H1 (cell line): ENCODE measurements around the gene OBSL1. TPM values are rescaled to one million over a fixed set of nuclear protein-coding genes. Genes with fewer than 3 reads are reported as not detected.

Experiments used
- CTCF ChIA-PET: fragments of 300-600 bp; sonication (Branson Sonifier 250); formaldehyde crosslinking; loops from one replicate; lab custom pipeline; 2021; ENCODE audit not compliant: partially characterized antibody; lab: Charles Lee
- POLR2A ChIA-PET: fragments of 300-600 bp; sonication (Branson Sonifier 250); formaldehyde crosslinking; loops from one replicate; lab custom pipeline; 2021; ENCODE audit warnings: inconsistent platforms; ENCODE audit not compliant: partially characterized antibody; lab: Charles Lee
- DNase-seq, 2 experiments: peaks; one replicate each; pipeline versions ENCODE4 v3.0.0 to v3.0.0-alpha.2; 2010 to 2022; ENCODE audit warnings: low spot score in 2 of 2, low read depth in 1 of 2, mixed read lengths in 1 of 2
- FAIRE-seq: peaks from 2 replicates; lab custom pipeline; 2011; peaks lifted over from hg19 to GRCh38; lab: Jason Lieb, UNC
- H2AFZ ChIP-seq: 2 replicates; pipeline ENCODE4 v1.8.1; 2012; ENCODE audit warnings: low read length, inconsistent platforms
- H2AK5ac ChIP-seq: 2 replicates; pipeline ENCODE4 v1.6.1; 2013; ENCODE audit warnings: low read depth, low read length
- H2BK120ac ChIP-seq: replicated peaks from 2 replicates; pipeline ENCODE3; 2013; ENCODE audit warnings: low read depth, low read length, inconsistent platforms
- H2BK12ac ChIP-seq: 2 replicates; pipeline ENCODE4 v1.6.1; 2013; ENCODE audit warnings: low read depth, low read length
- H2BK15ac ChIP-seq: 2 replicates; pipeline ENCODE4 v1.6.1; 2013; ENCODE audit warnings: low read length
- H2BK20ac ChIP-seq: 2 replicates; pipeline ENCODE4 v1.6.1; 2013; ENCODE audit warnings: low read length
- H2BK5ac ChIP-seq: 2 replicates; pipeline ENCODE4 v1.6.1; 2013; ENCODE audit warnings: low read depth, low read length
- H3K14ac ChIP-seq: 2 replicates; pipeline ENCODE4 v1.6.1; 2013; ENCODE audit warnings: inconsistent platforms; ENCODE audit not compliant: insufficient read length
- H3K18ac ChIP-seq: 2 replicates; pipeline ENCODE4 v1.6.1; 2013; ENCODE audit warnings: low read length; ENCODE audit errors: extremely low read depth
- H3K23ac ChIP-seq: 2 replicates; pipeline ENCODE4 v1.6.1; 2013; ENCODE audit warnings: inconsistent platforms; ENCODE audit not compliant: insufficient read length
- H3K23me2 ChIP-seq: 2 replicates; pipeline ENCODE4 v1.6.1; 2013; ENCODE audit warnings: low read depth, low read length
- H3K27ac ChIP-seq: 2 replicates; pipeline ENCODE4 v1.6.1; 2011; ENCODE audit warnings: low read depth, low read length, inconsistent platforms
- H3K27me3 ChIP-seq, 4 experiments: replicated peaks in 1 of 4; 1 replicate in 1 of 4; 2 replicates in 3 of 4; pipeline versions ENCODE4 v1.6.1 to v1.8.1; 2011 to 2013; ENCODE audit warnings: low read length in 3 of 4, mild to moderate bottlenecking in 3 of 4, inconsistent platforms in 2 of 4, mixed read lengths in 2 of 4, moderate library complexity in 1 of 4; ENCODE audit not compliant: control insufficient read depth in 3 of 4, insufficient read depth in 3 of 4; ENCODE audit errors: extremely low read depth in 1 of 4
- H3K36me3 ChIP-seq, 4 experiments: 2 replicates each; pipeline versions ENCODE4 v1.6.1 to v1.8.1; 2011 to 2013; ENCODE audit warnings: mild to moderate bottlenecking in 4 of 4, low read length in 3 of 4, moderate library complexity in 2 of 4, control low read depth in 1 of 4, inconsistent platforms in 1 of 4; ENCODE audit not compliant: insufficient read depth in 4 of 4, control insufficient read depth in 2 of 4
- H3K4ac ChIP-seq: replicated peaks from 2 replicates; pipeline ENCODE3; 2013; ENCODE audit warnings: low read length, low read depth, mixed read lengths, inconsistent platforms; ENCODE audit not compliant: insufficient read length
- H3K4me1 ChIP-seq, 4 experiments: replicated peaks in 1 of 4; 1 replicate in 1 of 4; 2 replicates in 3 of 4; pipeline versions ENCODE4 v1.6.1 to v1.8.1; 2011 to 2013; ENCODE audit warnings: low read length in 3 of 4, inconsistent platforms in 2 of 4, mixed read lengths in 1 of 4; ENCODE audit not compliant: insufficient read depth in 4 of 4, control insufficient read depth in 3 of 4
- H3K4me2 ChIP-seq, 2 experiments: 2 replicates each; pipeline versions ENCODE4 v1.6.1 to v1.8.1; 2011 to 2013; ENCODE audit warnings: low read depth in 2 of 2, low read length in 2 of 2, control low read depth in 1 of 2, inconsistent platforms in 1 of 2, mild to moderate bottlenecking in 1 of 2; ENCODE audit not compliant: insufficient read depth in 1 of 2
- H3K4me3 ChIP-seq, 4 experiments: fragments of 200-600, 300-600 bp in 1 of 4; sonication (generic), shearing (Covaris generic), sonication (Bioruptor Twin) in 1 of 4; 2 replicates each; pipeline versions ENCODE4 v1.5.1 to v1.8.1; 2011 to 2016; ENCODE audit warnings: low read length in 4 of 4, low read depth in 3 of 4, control low read depth in 2 of 4, inconsistent platforms in 2 of 4, mild to moderate bottlenecking in 2 of 4, mixed read lengths in 1 of 4, moderate library complexity in 1 of 4; ENCODE audit not compliant: insufficient read depth in 2 of 4; ENCODE audit errors: extremely low read depth in 1 of 4
- H3K56ac ChIP-seq: replicated peaks from 2 replicates; pipeline ENCODE3; 2013; ENCODE audit warnings: low read depth, mild to moderate bottlenecking, mixed read lengths, low read length, inconsistent platforms; ENCODE audit not compliant: insufficient read length
- H3K79me1 ChIP-seq: 2 replicates; pipeline ENCODE4 v1.6.1; 2013; ENCODE audit warnings: low read depth, low read length, control low read depth
- H3K79me2 ChIP-seq, 2 experiments: 2 replicates each; pipeline versions ENCODE4 v1.6.1 to v1.8.1; 2012 to 2013; ENCODE audit warnings: low read length in 2 of 2, mild to moderate bottlenecking in 2 of 2, inconsistent platforms in 1 of 2; ENCODE audit not compliant: insufficient read depth in 2 of 2, control insufficient read depth in 1 of 2
- H3K9ac ChIP-seq, 4 experiments: replicated peaks in 1 of 4; 1 replicate in 1 of 4; 2 replicates in 3 of 4; pipeline versions ENCODE4 v1.6.1 to v1.8.1; 2011 to 2013; ENCODE audit warnings: low read depth in 3 of 4, low read length in 3 of 4, control low read depth in 2 of 4, mild to moderate bottlenecking in 2 of 4, moderate library complexity in 2 of 4, inconsistent platforms in 1 of 4; ENCODE audit errors: extremely low read depth in 1 of 4
- H3K9me3 ChIP-seq, 2 experiments: 2 replicates each; pipeline versions ENCODE4 v1.6.1 to v1.8.1; 2012 to 2013; ENCODE audit warnings: mild to moderate bottlenecking in 2 of 2, moderate library complexity in 2 of 2, control low read depth in 1 of 2, inconsistent platforms in 1 of 2, low read depth in 1 of 2, low read length in 1 of 2, mixed read lengths in 1 of 2; ENCODE audit not compliant: insufficient read depth in 2 of 2
- H4K20me1 ChIP-seq, 2 experiments: replicated peaks in 1 of 2; 2 replicates each; pipeline versions ENCODE3 to v1.8.1; 2011 to 2013; ENCODE audit warnings: inconsistent platforms in 2 of 2, low read length in 2 of 2, mild to moderate bottlenecking in 1 of 2; ENCODE audit not compliant: insufficient read depth in 2 of 2, control insufficient read depth in 1 of 2
- H4K5ac ChIP-seq: 2 replicates; pipeline ENCODE4 v1.6.1; 2013; ENCODE audit warnings: low read length, low read depth, mixed read lengths, inconsistent platforms; ENCODE audit not compliant: insufficient read length
- H4K8ac ChIP-seq: 2 replicates; pipeline ENCODE4 v1.8.0; 2013; ENCODE audit warnings: mild to moderate bottlenecking, moderate library complexity, low read length, inconsistent platforms; ENCODE audit not compliant: insufficient read depth; ENCODE audit errors: extremely low read depth
- H4K91ac ChIP-seq: replicated peaks from 2 replicates; pipeline ENCODE3; 2013; ENCODE audit warnings: low read length, mixed read lengths, inconsistent platforms; ENCODE audit not compliant: insufficient read length
- BRCA1 ChIP-seq: IDR thresholded peaks from 2 replicates; pipeline ENCODE4 v1.6.1; 2012; ENCODE audit warnings: low read depth, low read length, improper control_type of control experiment
- CHD2 ChIP-seq: IDR thresholded peaks from 2 replicates; pipeline ENCODE4 v1.6.1; 2012; ENCODE audit warnings: low read length, improper control_type of control experiment
- CTCF ChIP-seq, 3 experiments: IDR thresholded peaks; 1 replicate in 2 of 3; 2 replicates in 1 of 3; pipeline versions ENCODE4 v1.5.1 to v1.6.1; 2011; ENCODE audit warnings: low read length in 3 of 3, mild to moderate bottlenecking in 3 of 3, inconsistent platforms in 2 of 3, low read depth in 1 of 3, moderate library complexity in 1 of 3; ENCODE audit not compliant: insufficient read depth in 1 of 3; ENCODE audit errors: control extremely low read depth in 1 of 3
- HDAC2 ChIP-seq, 2 experiments: fragments of 300-600 bp in 1 of 2; sonication (generic) in 1 of 2; IDR thresholded peaks; 2 replicates each; pipeline ENCODE4 v1.6.1; 2011 to 2012; ENCODE audit warnings: low read depth in 2 of 2, low read length in 2 of 2, mild to moderate bottlenecking in 2 of 2, moderate library complexity in 2 of 2, borderline replicate concordance in 1 of 2, inconsistent platforms in 1 of 2
- NRF1 ChIP-seq: IDR thresholded peaks from 2 replicates; pipeline ENCODE4 v1.6.1; 2011; ENCODE audit warnings: mild to moderate bottlenecking, low read depth, low read length, improper control_type of control experiment
- POLR2A ChIP-seq, 2 experiments: IDR thresholded peaks; 1 replicate in 1 of 2; 2 replicates in 1 of 2; pipeline ENCODE4 v1.6.1; 2011; ENCODE audit warnings: low read depth in 2 of 2, low read length in 2 of 2, mild to moderate bottlenecking in 2 of 2; ENCODE audit errors: control extremely low read depth in 1 of 2
- POU5F1 ChIP-seq: IDR thresholded peaks from 2 replicates; pipeline ENCODE4 v1.6.1; 2011; ENCODE audit warnings: low read depth, mild to moderate bottlenecking, low read length, moderate library complexity
- RAD21 ChIP-seq, 2 experiments: IDR thresholded peaks in 1 of 2; conservative IDR thresholded peaks in 1 of 2; 2 replicates each; pipeline ENCODE4 v1.6.1; 2011; ENCODE audit warnings: low read depth in 2 of 2, low read length in 2 of 2, improper control_type of control experiment in 1 of 2, inconsistent platforms in 1 of 2, mild to moderate bottlenecking in 1 of 2, moderate library complexity in 1 of 2
- SIN3A ChIP-seq, 2 experiments: IDR thresholded peaks in 1 of 2; conservative IDR thresholded peaks in 1 of 2; 2 replicates each; pipeline ENCODE4 v1.6.1; 2011 to 2012; ENCODE audit warnings: low read length in 2 of 2, improper control_type of control experiment in 1 of 2, low read depth in 1 of 2, mild to moderate bottlenecking in 1 of 2
- SUZ12 ChIP-seq: fragments of 200-600 bp; sonication (generic); IDR thresholded peaks from 2 replicates; pipeline ENCODE4 v1.6.1; 2012; ENCODE audit warnings: mild to moderate bottlenecking, inconsistent platforms, low read length, moderate library complexity, mixed read lengths
- TBP ChIP-seq: IDR thresholded peaks from 2 replicates; pipeline ENCODE4 v1.6.1; 2011; ENCODE audit warnings: low read depth, low read length, improper control_type of control experiment
- WGBS, 2 experiments: shearing (Covaris generic) in 1 of 2; methylation state at CpG; one replicate each; pipeline versions ENCODE4 v1.1.6 to v1.1.7; 2013 to 2015; ENCODE audit warnings: low lambda C conversion rate in 2 of 2, mixed read lengths in 2 of 2, inconsistent platforms in 1 of 2, low coverage in 1 of 2, missing lambda C conversion rate in 1 of 2; ENCODE audit not compliant: insufficient replicate concordance in 2 of 2, insufficient coverage in 1 of 2, insufficient read length in 1 of 2; ENCODE audit errors: extremely low coverage in 1 of 2, missing lambda C conversion rate in 1 of 2; 5-methylcytosine and 5-hydroxymethylcytosine counted together
- polyA plus RNA-seq, 7 experiments: library from polyadenylated mRNA; depleted of rRNA in 3 of 7; stranded (reverse) in 5 of 7; unstranded in 2 of 7; fragments of >200 nt in 5 of 7; fragments of 200-250 nt in 2 of 7; gene quantifications; 1 replicate in 5 of 7; 2 replicates in 1 of 7; 4 replicates in 1 of 7; pipeline versions ENCODE4 v1.2.1 to v1.2.3, GENCODE V29; 2011 to 2013; ENCODE audit warnings: missing spikeins in 2 of 7, mixed read lengths in 2 of 7
- total RNA-seq: library from RNA; stranded (reverse); fragmentation: NEBNext Ultra II Directional; extraction: Animal tissue kit (Norgen Biotek cat#: 25700); gene quantifications from 2 replicates; pipeline ENCODE4 v1.2.1, GENCODE V29; 2021

The OBSL1 gene
- total and polyA plus RNA-seq, 2 of the 8 experiments (the other 6 are each of a cell fraction or from before 2014, with no cell fraction given): 116 to 127 TPM

GRCh38 chr2:219619235-219619634 lies 47.9 kb upstream of the OBSL1 start:
- Histone ChIP-seq H3K79me1 (no peaks in the 10 kb centered on the region), H3K27ac (no peak overlapping the region), H3K9me3 (no peaks in the 10 kb centered on the region), H4K5ac (no peak overlapping the region), H3K27me3 (no peaks in the 10 kb centered on the region), H4K91ac (no peak overlapping the region), H3K23me2 (no peaks in the 10 kb centered on the region), H4K20me1 (no peaks in the 10 kb centered on the region), H3K36me3 (peaks cover 0 to 4% (median 0%) of the 10 kb centered on the region in 4 experiments; a peak in 3 of 8 replicates), H3K23ac (no peak overlapping the region), H2BK20ac (no peak overlapping the region), H2AK5ac (no peak overlapping the region), H2BK120ac (no peak overlapping the region), H3K14ac (no peak overlapping the region), H2BK15ac (no peak overlapping the region), H2AFZ (no peak overlapping the region), H4K8ac (no peak overlapping the region), H2BK5ac (no peak overlapping the region), H2BK12ac (no peak overlapping the region), H3K4me3 (no peak overlapping the region), H3K18ac (no peak overlapping the region), H3K4me1 (no peaks in the 10 kb centered on the region), H3K4me2 (no peak overlapping the region), H3K4ac (no peak overlapping the region), H3K79me2 (no peaks in the 10 kb centered on the region), H3K56ac (no peak overlapping the region), H3K9ac (no peak overlapping the region)
- ChIA-PET CTCF (interaction anchor here (0.6 to 18.7 kb wide), 26 partner anchors 8 to 459 kb away, joined by 3 to 356 read pairs (median 4); partner anchors contain the start of genes ASIC4, CHPF, NHEJ1 and SLC4A3), POLR2A (interaction anchor here (1.1 to 1.6 kb wide), 2 partner anchors 21 to 66 kb away, joined by 3 to 5 read pairs; partner anchors contain the start of gene STK11IP)
- no peak for DNase-seq
- TF ChIP-seq POLR2A (IDR thresholded peaks at IDR 0.05; ENCODE audit: control extremely low read depth in 1 of 2, low read depth in 2 of 2, low read length in 2 of 2): no peak
- TF ChIP-seq RAD21 (IDR thresholded peaks at IDR 0.05 in 1 of 2, conservative IDR thresholded peaks at IDR 0.05 in 1 of 2; ENCODE audit: low read depth in 2 of 2, low read length in 2 of 2): peak; percentile 75 to 84
- TF ChIP-seq SIN3A (conservative IDR thresholded peaks at IDR 0.05 in 1 of 2, IDR thresholded peaks at IDR 0.05 in 1 of 2; ENCODE audit: low read depth in 1 of 2, low read length in 2 of 2): no peak
- TF ChIP-seq CTCF (IDR thresholded peaks at IDR 0.05; ENCODE audit: control extremely low read depth in 1 of 3, insufficient read depth in 1 of 3, low read depth in 1 of 3, low read length in 3 of 3): peak; percentile 58 to 80 (median 63)
- no peak for TF ChIP-seq POU5F1
- no peak for TF ChIP-seq BRCA1
- TF ChIP-seq NRF1: no peak
- TF ChIP-seq CHD2: no peak
- no peak for TF ChIP-seq HDAC2 (IDR thresholded peaks at IDR 0.05; ENCODE audit: borderline replicate concordance in 1 of 2, low read depth in 2 of 2, low read length in 2 of 2)
- TF ChIP-seq TBP: no peak
- TF ChIP-seq SUZ12: no peak
- WGBS, 2 experiments: 54% methylated on average over 4 of the region's 4 CpGs; no CpG with 5 or more reads in 1 of the 2 experiments
- FAIRE-seq: peak; percentile 48
